ENCODE measurements around the gene VSX2. TPM values are rescaled to one million over a fixed set of nuclear protein-coding genes. Genes with fewer than 3 reads are reported as not detected.

VSX2 gene
- polyA plus RNA-seq, 4 donors = 0.06 to 0.10 (median 0.07) TPM

- DNase-seq (ENCODE audit: low read depth in 4 of 4, low spot score in 3 of 4) = no peak
These were observed 18.3 kb upstream of the VSX2 start for GRCh38 chr14:74220991-74221390.

DNA sequence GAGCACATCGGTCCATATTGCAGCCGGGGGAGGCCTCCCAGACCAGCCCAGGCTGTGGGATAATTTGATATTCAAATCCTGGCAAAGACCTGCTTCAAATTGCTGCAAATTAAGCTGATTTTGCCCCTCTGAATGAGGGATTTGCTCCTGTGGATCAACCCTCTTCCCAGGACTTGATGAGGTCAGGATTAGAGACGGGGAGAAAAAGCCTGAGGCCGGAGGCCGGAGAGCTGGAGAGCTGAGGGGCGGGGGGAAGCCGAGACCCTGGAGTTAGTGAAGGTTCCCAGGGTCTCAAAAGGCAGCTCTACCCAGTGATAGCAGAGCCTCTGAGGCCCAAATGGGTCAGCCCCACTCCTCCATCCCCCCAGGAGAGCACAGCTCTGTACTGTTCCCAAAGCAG lies 17.5 kb upstream of the VSX2 start:
- no peak for DNase-seq (ENCODE audit: low read depth in 4 of 4, low spot score in 3 of 4)

DNA sequence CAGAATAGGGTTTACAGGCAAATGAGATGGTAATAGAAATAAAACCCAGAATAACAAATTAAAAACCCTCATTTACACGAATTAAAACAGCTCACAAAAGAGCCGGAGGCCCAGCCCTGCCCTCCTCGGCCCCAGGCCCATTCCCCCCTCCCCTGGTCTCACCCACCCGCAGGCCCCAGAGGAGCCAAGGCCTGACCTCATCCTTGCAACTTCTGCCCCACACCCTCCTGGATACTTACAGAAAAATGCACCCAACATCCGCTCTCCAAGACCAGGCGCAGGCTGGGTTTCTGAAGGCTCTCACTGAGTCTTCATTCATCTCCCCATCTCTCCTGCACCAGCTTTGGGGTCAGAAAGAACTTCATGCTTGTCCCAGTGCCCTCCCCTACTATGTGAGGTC lies 16.2 kb upstream of the VSX2 start:
- DNase-seq (ENCODE audit: low read depth in 4 of 4, low spot score in 3 of 4) = no peak

- no peak for DNase-seq (ENCODE audit: low read depth in 4 of 4, low spot score in 3 of 4)
These were observed 7.5 kb upstream of the VSX2 start for GRCh38 chr14:74231784-74232183.

DNA sequence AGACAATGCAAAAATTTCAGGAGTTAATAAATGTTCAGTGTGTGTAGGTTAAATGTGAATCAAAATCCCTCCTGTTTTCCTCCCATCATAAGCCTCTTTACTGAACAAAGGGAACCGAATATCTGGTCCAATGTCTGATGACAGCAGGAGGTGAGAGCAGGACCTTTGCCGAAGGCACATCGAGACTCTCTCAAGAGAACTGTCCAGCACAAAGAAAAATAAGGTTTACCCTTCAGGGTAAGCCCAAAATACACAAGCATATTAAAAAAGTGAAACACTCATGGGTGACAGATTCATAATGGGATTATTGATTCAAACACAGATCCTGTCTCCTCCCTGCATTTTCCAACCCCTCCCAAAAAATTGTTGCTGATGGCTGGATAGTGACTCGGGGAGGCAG lies 4.2 kb upstream of the VSX2 start:
- DNase-seq (ENCODE audit: low read depth in 4 of 4, low spot score in 3 of 4) = no peak

DNA sequence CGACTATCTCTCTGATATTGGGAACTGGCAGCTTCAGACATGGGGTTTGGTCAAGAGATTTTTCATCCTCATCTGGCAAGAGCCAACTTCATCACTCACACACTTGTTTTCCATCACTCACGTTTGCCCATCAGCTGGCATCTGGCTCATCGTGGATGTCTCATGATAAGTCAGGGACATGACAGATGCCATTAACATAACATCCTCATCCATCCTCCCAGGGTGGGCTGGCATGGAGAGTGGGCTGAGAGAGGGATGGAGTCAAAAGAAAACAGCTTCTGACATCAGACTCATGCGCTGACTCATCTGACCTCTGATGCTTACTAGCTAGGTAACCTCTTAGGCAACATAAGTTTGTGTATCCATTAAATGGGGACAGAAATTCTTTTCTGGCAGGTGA lies 1.8 kb upstream of the VSX2 start:
- DNase-seq (ENCODE audit: low read depth in 4 of 4, low spot score in 3 of 4) = no peak

DNA sequence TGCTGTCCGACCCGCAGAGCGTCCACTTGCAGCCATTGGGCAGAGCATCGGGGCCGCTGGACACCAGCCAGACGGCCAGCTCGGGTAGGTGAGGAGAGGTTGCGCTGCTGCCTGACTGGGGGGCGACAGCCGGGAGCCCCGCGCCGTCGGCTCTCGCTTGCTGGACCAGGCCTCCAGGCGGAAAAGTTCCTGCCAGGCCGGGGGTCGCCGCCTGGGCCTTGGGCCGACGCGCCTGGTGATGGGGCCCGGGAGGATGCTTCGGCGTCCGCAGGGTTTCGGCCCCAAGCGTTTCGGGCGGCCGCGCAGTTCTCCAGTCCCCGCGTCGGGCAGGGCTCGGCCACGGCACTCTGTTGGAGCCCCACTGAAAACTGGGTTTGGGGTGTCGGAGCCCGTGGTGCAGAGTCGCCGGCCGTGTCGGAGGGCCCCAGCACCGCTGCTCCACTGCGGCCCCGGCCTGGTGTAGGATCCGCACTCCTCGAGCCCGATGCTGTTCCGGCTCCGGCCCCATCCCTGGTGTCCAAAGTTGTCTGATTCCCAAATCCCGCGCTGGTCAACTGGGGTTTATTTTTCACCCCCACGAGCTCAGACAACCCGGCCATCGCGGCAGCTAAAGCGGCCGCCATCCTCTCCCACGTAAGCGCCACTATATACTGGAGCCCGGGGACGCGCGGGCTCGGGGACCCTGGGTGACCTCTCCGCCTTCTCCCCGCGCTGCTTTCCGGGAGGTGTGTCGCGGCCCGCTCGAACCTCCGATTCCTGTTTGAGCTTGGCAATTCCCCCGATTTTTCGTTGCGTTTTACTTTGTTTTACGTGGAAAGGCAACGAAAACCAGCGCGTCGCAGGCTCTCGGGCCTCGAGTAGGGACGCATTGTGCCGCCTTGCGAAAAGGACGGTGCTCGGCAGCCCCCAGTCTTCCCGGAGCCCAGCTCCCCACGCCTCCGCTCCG lies 872 bp downstream of the VSX2 start:
- no peak for DNase-seq (ENCODE audit: low read depth in 4 of 4, low spot score in 3 of 4)

DNA sequence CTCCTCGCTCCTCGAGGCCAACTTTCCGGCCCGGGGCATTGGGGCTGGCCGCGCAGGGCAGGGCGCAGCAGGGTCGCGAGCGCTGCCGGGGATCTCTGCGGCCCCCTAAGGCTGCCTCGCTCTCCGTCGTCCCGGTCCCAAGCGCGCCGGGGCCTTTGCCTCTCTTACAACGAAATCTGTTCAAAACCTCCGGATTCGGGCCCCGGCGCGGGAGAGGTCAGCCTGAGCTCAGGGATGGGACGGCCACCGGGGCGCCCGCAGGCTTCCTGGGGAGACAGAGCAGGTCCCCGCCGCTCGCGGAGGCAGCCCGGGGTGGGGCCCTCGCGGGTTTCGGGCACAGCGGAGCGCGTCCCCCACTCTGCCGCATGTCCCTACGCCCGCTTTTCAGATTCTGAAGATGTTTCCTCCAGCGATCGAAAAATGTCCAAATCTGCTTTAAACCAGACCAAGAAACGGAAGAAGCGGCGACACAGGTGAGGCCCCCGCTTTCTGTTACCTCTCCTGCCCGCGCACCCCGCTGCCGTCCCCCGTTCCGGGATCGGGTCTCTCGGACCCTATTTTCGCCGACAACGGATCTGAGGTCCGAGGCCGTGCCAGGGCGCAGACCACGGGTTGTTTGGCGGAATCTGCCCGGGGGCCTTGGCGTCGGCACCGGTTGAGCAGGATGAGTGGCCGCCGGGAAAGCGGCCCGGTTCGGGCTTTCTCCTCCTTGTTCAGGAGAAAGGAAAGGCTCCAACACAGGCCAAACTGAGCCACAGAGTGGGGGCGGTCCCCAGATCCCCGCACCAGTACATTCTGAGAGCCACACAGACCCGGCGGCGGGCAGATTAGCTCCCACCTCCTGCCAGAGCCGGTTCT lies 1.8 kb downstream of the VSX2 start:
- no peak for DNase-seq (ENCODE audit: low read depth in 4 of 4, low spot score in 3 of 4)

GRCh38 chr14:74241652-74242017 lies 2.4 kb downstream of the VSX2 start:
- DNase-seq (ENCODE audit: low read depth in 4 of 4, low spot score in 3 of 4) = no peak

DNA sequence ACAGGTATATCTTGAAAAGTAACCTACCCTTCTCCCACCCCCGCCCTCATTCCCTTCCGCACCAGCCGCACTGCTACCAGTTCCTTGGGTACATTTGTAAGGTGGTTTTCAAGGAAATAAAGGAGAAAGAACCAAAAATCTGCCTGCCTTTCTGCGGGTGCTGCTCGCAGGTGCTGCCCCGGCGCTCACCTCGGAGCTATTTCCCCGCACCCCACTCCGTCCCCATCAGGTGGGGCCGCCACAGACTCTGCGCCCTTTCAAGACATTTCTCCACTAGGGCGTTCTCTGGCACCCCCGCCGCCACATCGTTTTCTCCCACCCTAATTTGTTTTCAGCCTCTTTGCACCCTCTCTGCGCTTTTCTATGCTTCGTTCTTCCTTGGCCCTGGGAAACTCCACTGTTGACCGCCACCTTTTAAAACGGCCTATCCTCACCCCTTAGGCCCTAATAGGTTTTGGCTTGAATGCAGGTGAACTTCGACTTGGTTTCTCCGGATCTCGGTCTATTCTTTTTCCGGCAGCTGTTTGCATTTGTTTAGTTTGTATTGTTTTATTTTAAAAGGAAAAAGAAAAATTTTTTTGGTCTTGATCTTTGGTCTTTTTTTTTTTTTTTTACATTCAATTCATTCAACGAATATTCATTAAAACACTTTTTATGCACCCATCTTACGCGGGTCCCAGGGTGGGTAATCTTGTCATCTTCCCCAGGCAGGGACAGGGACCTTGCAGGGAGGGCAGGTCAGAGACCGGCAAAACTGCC lies 3.0 kb downstream of the VSX2 start:
- no peak for DNase-seq (ENCODE audit: low read depth in 4 of 4, low spot score in 3 of 4)

DNA sequence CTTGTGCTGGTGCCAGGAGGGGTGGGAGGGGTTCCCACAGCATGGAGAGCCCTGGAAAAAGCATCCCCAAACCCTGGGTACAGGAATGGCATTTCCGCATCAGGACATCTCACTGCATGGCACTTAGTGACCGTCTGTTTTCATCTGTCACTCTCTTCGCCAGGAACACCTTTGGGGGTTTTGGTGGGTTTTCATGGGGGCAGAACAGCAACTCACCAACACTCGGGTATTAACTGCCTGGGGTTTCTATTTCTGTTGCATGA lies 3.5 kb downstream of the VSX2 start:
- DNase-seq (ENCODE audit: low read depth in 4 of 4, low spot score in 3 of 4) = no peak

DNA sequence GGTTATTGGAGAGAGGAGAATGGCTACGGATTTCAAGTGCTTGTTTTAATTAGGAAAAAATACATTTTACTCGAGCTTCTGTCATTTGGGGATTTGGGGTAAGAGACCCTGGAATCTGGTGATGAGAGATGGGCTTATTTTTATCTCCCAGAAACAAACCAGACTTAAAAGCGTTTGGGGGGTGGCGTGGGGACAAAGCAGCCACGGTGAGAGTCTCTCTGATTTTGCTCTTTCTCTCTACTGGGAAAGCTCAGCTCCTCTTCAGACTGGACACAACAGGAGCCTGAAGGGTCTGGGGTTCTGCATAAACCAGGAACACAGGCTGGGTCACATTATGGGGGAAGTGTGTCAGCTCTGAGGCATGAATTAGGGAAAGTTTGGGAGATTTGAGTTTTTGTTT lies 3.8 kb downstream of the VSX2 start:
- no peak for DNase-seq (ENCODE audit: low read depth in 4 of 4, low spot score in 3 of 4)

GRCh38 chr14:74244115-74244514 lies 4.9 kb downstream of the VSX2 start:
- DNase-seq (ENCODE audit: low read depth in 4 of 4, low spot score in 3 of 4) = no peak

DNA sequence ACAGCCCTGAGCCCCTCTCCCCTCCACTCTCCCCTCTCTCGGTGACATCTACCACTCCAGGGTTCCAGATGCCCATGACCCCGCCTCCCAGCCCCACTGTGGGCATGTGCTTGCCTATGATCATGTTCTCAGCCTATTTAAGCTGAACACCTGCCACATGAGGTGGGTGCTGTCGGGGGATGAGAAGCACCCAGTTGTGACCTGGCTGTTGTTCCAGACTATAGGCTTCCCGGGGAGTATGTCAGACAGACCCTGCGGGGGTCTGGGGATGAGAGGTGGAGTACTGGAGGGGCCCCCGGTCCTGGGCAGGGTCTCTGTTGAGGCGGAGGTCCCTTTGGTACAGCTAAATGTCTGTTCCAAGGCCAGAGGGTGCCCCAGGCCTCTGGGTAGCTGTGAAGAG lies 6.0 kb downstream of the VSX2 start:
- DNase-seq (ENCODE audit: low read depth in 4 of 4, low spot score in 3 of 4) = no peak

DNA sequence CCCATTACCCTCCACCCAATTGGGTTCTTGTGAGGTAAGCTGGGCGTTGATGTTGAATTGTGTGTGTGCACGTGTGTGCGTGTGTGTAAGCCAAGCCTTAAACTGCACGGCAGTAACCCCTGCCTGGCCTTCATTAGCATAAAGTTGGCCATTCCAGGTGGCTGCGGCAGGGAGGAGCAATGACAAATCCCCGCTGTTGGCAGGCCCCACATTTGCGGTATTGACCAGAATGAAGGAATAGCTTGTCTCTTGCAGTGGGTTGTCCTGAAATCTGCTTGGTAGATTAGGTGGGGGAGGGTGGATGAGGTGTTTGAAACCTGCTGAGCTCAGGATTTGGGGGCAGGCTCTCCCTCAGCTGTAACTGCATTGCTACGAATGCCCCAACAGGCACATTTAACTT lies 7.3 kb downstream of the VSX2 start:
- DNase-seq (ENCODE audit: low read depth in 4 of 4, low spot score in 3 of 4) = no peak

DNA sequence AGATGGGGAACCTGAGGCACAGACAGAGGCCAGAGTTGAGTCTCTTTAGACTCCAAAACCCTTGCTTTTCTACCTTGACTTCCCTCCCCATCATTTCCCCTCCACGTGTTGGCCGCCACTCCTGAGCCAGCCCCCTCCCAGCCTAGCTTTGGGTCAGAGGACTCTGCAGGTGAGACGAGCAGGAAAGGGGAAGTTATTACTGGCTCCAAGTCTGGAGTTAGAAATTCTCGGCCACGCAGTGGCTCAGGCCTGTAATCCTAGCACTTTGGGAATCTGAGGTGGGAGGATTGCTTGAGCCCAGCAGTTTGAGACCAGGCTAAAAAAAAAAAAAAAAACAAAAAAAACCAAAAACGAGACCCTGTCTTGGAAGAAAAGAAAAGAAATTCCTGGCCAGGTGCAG lies 8.8 kb downstream of the VSX2 start:
- DNase-seq (ENCODE audit: low read depth in 4 of 4, low spot score in 3 of 4) = no peak

- DNase-seq (ENCODE audit: low read depth in 4 of 4, low spot score in 3 of 4) = no peak
These were observed 10.5 kb downstream of the VSX2 start for GRCh38 chr14:74249433-74250375.

- DNase-seq (ENCODE audit: low read depth in 4 of 4, low spot score in 3 of 4) = no peak
These were observed 16.0 kb downstream of the VSX2 start for GRCh38 chr14:74255281-74255680.

- no peak for DNase-seq (ENCODE audit: low read depth in 4 of 4, low spot score in 3 of 4)
These were observed 18.1 kb downstream of the VSX2 start for GRCh38 chr14:74257078-74257940.
